Stimulated activated CD8-positive, alpha-beta memory T cell treated with anti-CD3 and anti-CD28 coated beads, Interleukin-12 subunit alpha, Interleukin-12 subunit beta, amount 100 ng/mL, for 1 hour (primary cell): ENCODE measurements around the gene PPM1G.
"Not testable (repeated sequence)": the region's sequence is repeated elsewhere in the genome, so short reads cannot be mapped to it uniquely, and the experiment has no call there.

Experiments used
- DNase-seq: peaks from one replicate; pipeline ENCODE4 v3.0.0-alpha.2; 2020; ENCODE audit warnings: low read depth

Gene PPM1G

DNA sequence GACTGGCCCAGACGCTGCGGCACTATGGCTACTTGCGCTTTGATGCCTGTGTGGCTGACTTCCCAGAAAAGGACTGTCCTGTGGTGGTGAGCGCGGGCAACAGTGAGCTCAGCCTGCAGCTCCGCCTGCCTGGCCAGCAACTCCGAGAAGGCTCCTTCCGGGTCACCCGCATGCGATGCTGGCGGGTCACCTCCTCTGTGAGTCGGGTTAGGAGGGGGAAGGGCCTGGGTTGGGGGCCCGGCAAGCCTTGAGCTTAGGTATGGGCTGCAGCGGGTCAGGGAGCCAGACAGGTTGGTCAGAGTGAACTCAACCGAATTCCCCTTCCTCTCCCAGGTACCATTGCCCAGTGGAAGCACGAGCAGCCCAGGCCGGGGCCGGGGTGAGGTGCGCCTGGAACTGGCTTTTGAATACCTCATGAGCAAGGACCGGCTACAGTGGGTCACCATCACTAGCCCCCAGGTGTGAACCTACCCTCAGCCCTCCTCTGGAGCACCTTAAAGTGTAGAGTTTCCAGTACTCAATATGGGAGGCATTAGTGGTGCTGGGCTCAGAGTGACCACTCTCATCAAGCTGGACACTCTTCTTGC, 33.8 kb downstream of the PPM1G start:
- DNase-seq: no peak

DNA sequence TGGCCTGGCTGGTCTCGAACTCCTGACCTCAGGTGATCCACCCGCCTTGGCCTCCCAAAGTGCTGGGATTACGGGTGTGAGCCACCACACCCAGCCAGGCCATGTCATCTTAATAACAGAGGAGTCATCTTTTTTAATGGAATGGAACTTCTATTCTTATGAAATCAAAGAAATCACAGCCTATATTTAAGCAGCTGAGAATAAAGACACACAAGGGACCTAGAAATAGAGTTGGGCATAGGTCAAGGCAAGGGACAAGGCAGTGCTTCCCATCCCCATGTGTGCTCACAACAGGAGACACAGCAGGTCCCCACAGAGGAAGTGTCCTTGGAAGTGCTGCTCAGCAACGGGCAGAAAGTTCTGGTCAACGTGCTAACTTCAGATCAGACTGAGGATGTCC, 35.8 kb downstream of the PPM1G start:
- no peak for DNase-seq

DNA sequence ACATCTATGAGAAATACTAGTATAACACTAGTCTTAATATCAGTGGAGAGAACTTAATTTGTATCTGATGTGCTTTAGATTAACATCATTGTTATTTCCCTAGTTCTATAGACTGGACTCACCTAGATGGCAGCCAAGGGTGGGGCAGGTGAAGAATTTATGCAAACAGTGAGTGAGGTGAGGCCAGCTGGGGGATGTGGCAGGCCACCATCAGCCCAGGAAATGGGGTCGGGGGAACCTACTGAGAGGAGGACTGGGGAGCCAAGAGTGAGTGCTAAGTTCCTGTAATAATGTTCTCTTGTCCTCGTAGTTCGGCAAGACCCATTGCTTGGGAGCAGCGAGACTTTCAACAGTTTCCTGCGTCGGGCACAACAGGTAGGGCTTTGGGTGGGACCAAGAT, 36.5 kb downstream of the PPM1G start:
- no peak for DNase-seq

DNA sequence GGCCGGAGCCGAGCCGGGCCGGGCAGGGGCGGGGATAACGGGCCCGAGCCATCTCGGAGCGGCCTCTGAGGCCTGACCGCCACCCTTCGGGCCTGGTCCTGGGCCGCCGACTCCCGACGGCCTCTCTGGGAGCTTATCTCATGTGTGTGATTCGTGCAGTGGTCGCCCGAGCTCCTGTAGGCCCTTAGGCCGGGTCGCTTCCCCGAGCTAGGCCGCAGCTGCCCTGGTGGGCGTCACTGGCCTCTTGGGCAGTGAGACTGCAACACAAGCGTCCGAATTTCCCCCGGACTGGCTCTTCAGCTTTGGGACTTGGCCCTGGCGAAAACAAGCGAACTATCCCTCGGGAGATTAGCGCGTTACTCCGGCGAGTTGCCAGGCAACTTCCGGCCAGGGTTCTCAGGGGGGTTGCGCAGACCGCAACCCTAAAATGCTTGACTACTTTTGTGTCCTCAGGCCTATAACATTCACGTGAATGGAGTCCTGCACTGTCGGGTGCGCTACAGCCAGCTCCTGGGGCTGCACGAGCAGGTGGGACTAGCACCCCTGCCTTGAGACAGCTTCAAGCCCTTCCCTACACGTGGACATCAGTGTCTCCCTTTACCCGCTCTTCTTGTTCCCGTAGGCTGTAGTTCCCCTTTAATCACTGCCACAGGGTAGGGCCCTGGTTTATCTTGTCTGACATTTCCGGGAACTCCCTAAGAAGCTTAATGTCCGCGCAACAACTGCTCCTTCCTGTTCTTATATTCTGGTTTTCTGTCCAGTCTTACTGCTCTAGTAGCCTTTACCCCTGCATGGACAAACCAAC, 38.4 kb downstream of the PPM1G start:
- DNase-seq: peak; percentile 7

DNA sequence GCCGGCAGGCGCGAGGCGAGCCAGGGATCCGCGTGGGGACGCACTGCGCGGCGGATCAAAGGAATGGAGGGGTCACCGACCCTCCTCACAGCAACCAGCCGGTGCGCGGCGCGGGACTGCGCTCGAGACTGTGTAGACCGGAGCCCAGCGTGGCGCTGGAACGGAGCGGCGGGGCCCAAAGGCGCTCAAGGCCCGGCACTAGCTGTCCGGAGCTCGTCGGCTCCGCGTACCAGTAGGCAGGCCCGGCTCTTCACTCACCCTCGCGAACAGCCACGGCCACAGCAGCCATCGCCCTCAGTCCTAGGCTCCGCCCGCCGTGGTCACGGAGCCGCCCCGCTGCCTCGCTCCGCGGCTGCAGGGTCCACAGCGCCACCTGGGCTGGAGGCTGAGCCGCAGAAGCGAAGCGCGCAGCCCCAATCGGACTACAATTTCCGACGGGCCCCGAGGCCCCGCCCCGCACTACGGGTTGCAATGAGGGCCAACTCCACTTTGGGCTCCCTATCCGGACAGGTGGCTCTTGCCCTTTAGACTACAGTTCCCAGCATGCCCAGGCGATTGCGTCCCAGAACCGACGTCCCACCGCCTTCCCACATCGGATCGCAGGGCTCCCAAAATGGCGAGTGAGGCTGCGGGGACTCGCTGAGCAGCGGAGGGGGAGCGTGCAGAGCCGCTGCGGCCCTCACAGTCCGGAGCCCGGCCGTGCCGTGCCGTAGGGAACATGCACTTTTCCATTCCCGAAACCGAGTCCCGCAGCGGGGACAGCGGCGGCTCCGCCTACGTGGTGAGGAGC, 39.2 kb downstream of the PPM1G start, which contains the start of the genes EIF2B4 and SNX17:
TSS of gene EIF2B4 (minus strand) at position 313 of the 790 bp plus-strand sequence. CDS start at position 289, 24 bp downstream.
TSS of gene SNX17 (plus strand) at position 591 of the 790 bp plus-strand sequence. CDS start at position 719, 128 bp downstream.
- peak; percentile 98 for DNase-seq

DNA sequence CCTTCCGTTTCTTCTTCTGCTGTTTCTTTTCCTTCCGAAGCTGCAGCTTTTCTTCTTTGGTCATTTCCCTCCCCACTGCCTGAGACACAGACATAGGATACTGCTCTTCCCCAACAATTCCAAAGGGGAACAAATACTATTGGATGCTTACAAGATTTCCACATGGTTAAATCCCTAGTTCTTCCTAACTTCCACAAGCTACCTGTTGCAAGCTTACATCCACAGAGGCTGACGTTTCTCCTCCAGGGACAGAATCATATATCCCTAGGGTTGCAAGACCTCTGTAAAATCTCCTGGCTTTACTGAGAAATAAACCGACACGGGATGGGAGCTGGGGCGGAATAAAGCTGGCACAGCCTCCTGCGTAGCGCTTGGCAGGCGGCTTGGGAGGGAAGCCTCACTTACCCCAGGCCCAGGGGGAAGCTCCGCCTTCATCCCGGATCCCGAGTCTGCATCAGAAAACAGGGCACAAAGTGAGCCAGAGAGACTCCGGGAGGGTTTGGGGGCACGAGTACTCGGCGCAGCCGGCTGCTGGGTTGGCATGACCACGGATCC, 39.8 kb downstream of the PPM1G start:
- DNase-seq: no peak

DNA sequence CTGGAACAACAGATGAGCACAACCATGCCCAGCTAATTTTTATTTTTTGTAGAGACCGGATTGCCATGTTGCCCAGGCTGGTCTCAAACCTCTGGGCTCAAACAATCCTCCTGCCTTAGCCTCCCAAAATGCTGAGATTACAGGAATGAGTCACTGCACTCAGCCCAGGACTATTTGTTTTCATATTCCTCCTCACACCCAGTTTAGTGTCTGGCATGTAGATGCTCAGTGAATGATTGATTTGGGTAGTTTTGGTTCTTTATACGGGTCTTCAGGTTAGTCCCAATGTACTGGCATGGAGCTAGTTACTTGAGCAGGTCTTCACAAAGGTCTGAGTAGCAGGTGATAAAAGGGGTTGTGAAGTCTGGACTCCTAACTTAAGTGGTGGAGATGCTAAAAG, 45.5 kb downstream of the PPM1G start:
- DNase-seq: no peak

DNA sequence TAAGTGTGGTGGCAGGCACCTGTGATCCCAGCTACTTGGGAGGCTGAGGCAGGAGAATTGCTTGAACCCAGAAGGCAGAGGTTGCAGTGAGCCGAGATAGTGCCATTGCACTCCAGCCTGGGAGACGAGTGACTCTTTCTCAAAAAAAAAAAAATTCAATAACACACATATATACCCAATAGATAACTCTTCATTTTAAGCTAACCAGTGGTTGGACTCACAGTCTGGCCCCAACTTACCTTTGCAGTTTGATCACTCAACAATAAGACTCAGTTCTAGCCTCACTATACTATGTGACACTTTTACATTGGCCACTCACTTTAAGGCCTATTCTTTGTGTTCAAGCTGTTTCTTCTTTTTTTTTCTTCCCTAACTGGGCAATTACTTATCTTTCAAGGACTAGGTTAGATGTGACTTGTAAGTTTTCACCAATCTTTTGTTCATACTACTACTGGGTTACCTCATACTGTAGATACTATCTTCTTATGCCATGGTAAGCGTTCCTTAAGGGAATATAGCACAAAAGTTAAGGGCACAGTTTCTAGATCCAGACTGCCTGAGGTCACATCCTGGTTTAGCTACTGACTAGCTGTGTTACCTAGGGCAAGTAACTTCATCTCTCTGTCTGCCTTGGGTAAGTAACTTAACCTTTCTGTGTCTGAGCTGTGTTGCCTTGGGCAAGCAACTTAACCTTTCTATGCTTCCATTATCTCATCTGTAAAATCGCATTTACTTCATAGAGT, 46.5 kb downstream of the PPM1G start:
- DNase-seq: no peak

DNA sequence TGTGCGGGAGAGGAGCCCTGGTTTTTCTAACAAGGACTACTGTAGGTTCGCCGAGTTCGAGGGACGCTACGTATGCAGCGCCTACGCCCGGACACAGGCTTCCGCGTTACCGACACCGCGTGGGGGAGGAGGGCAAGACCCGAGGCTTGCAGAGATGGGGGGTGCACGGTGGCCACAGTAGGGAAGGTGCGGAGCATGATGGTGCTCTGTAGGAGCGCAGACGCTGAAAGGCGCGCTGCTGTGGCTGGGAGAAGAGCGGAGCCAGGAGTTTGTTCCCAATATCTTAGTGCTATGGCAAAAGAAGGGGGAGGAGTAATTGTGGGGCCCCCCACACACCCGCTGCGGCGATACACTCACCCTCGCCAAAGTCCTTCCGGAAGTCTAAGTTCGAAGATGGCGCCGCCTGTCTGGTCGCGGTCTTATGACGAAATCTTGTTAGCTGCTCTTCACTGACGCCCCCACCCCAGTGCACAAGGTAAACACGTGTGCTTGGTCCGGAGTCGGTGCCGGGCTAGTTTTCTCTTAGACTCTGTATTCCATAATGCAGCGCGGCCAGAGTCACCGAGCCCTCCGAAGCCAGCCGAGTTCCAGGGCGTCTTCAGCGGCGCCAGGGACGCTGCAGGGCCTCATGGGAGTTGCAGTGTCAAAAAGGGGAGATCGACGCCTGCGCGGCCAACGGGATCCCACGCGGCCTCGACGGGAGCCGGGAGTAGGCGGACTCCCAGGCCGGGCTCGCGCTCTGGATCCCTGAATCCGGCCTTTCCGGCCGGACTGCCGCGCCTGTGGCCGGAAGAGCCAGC, 52.8 kb downstream of the PPM1G start, which contains the start of gene GTF3C2:
TSS of gene GTF3C2 (minus strand) at position 383 of the 800 bp plus-strand sequence. CDS start 13,210 bp downstream, outside the sequence.
- peak; percentile 84 for DNase-seq

DNA sequence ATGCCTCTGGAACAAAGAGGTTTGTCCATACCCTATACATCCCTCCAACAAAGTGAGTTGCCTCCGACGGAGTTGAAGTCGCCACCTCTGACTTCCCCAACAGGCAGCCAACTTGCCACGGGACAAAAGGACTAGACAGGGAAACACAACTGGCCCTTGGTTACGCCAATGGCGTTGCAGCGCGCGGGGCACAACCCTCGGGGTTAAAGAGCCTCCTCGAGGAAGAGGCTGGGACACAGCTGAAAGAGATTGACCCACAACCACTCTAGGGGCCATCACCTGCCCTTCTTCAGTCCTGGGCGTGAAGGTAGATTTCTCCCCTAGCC, 53.4 kb downstream of the PPM1G start:
- no peak for DNase-seq

DNA sequence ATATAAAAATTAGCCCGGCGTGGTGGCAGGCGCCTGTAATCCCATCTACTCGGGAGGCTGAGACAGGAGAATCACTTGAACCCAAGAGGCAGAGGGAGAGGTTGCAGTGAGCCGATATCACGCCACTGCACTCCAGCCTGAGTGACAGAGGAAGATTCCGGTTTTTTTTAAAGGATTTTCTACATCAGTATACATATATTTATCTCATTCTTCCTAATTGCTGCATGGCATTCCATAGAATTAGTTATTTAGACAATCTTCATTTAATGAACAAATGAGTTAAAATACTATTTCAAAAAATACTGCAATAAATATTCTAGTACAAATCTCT, 54.8 kb downstream of the PPM1G start:
- DNase-seq: no peak

DNA sequence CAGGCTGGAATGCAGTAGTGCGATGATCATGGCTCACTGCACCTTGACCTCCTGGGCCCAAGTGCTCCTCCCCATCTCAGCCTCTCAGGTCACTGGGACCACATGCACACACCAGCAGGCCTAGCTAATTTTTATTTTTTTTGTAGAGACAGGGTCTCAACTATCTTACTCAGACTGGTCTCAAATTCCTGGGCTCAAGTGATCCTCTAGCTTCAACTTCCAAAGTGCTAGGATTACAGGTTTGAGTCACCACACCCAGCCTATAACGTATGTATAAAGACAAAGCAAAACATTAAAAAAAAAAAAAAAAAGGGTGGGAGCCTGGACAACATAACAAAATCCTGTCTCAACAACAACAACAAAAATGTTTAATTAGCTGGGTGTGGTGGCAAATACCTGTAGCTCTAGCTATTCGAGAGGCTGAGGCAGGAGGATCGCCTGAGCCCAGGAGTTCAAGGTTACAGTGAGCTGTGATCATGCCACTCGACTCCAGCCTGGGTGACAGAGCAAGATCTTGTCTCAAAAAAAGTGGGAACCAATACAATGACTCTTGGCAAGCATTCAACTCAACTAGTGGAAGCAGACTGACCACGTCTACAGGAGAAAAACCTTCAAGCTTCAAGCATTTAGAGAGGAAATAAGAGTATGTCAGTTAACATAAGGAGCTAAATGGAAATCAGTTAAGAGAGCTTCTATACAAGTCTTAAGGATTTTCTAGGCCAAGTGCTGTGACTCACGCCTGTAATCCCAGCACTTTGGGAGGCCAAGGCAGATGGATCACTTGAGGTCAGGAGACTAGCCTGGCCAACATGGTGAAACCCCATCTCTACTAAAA, 55.4 kb downstream of the PPM1G start:
- no peak for DNase-seq

DNA sequence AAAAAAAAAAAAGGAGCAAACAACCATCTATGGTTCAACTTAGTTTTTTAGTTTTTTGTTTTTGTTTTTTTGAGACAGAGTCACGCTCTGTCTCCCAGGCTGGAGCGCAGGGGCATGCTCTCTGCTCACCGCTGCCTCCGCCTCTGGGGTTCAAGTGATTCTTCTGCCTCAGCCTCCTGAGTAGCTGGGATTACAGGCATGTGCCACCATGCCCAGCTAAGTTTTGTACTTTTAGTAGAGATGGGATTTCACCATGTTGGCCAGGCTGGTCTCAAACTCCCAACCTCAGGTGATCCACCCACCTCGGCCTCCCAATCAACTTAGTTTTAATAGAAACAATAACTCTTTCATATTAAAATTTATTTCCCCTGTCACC, 56.0 kb downstream of the PPM1G start:
- not testable (repeated sequence) for DNase-seq

DNA sequence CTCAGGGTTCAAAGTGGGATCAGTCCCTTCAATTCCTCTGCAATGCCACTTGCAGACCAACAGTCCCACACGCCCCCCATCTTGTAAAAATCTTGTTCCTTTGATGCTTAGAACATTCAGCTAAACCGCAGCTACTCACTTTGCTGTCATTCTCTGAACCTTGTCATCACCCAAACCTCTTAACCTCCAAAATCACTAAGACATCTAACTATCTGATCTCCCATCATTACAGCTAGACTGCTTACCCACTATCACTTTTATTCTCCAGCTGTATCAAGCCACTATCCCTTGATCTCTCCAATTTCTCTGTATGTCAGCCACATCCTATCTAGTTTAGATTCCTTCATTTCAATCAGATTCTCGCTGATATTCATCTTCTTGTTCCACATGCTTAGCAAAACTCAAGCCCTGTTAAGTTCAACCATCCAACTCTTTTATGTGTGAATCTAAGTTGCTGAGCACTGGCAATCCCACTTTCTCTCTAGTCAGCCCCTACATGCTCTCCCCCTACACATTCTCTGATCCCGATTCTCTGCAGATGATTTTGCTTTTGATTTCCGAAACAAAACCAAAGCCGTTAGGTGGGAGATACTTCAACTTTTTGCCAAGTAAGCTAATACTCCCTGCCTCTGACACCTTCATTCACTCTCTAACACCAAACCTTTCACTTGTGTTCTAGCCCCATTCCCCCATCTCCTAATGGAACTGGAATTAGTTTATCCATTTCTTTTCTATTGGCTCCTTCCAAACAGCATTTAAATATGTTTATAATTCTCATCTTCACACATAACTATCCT, 57.4 kb downstream of the PPM1G start:
- DNase-seq: no peak

DNA sequence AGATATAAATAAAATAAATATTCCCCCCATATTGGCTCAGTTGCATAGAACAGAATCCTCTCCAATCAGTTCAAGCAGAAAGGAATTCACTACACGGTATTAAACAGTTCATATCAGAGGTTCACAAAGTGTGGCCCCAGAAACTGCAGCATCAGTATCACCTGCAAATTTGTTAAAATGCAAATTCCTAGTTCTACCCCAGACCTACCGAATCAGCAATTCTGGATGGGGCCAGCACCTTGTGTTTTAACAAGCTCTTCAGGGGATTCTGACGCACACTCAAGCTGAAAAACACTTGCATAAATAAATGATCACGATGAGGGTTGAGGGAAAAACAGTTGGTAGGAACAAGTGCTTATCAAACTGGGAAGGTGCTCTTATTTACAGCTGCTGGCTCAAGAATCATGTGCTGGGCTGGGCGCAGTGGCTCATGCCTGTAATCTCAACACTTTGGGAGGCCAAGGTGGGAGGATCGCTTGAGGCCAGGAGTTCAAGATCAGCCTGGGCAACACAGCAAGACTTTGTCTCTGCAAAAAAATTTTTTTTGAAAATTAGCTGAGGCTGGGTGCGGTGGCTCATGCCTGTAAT, 59.2 kb downstream of the PPM1G start:
- DNase-seq: no peak

DNA sequence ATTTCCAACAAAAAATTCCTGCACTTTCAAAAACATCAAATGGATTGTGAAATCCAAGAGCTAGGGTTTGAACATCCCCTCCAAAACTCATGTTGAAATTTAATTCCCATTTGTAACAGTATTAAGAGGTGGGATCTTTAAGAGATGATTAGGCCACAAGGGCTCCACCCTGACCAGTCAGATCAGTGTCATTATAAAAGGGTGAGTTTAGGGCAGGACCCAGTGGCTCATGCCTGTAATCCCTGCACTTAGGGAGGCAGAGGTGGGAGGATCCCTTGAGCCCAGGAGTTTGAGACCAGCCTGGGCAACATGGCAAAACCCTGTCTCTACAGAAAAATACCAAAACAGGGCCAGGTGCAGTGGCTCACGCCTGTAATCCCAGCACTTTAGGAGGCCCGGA, 61.8 kb downstream of the PPM1G start:
- DNase-seq: no peak

DNA sequence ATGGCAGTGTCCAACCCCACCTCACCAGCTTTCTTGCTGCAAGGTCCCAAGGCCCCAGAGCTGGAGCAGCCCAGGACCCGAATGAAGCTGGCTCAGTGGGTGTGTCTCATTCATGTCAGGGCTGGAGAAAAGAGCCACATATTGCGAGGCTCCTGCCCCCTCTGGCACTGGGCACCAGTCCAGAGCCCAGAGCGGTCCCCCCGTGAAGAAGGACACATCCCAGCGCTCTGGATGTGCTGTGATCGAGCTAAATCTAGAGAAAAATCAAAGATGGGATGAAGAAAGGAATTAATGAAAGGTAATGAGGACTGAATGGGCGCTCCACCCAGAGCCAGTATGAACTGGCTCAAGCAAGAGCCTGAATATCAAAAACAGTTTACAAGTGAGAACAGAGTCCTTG, 73.2 kb downstream of the PPM1G start:
- DNase-seq: no peak

DNA sequence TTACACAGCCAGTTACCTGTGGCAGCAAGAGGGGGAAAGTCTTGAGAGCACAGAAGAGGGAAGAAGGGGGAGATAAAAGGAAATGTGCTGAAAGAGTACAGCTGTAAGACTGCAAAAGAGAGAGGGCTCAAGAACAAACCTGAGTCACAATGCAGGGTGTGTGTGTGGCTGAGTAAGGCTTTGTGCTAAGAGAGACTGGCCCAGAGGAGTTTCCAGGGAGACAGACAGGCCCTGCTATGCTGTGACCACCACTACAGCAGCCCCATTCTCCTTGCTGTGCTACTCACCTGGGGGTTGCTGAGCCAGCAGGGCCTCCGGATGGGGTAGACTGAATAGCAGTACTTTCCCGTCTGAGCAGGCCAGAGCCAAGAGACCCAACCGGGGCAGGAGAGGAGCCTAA, 74.1 kb downstream of the PPM1G start:
- DNase-seq: no peak
